AG09319 (cell line): ENCODE results near the gene AFF1.

Source experiments
- DNase-seq: peaks from one replicate; pipeline ENCODE4 v3.0.0-alpha.2; 2010; ENCODE audit warnings: low read depth; ENCODE audit errors: extremely low read depth
- CTCF ChIP-seq: IDR thresholded peaks from 2 replicates; pipeline ENCODE4 v1.5.1; 2011; ENCODE audit warnings: low read depth, mild to moderate bottlenecking, inconsistent platforms, low read length, moderate library complexity

Gene AFF1

GRCh38 chr4:86924811-86925210, 10.0 kb upstream of the AFF1 start:
- no peak for DNase-seq
- TF ChIP-seq CTCF: no peak

- no peak for DNase-seq
- TF ChIP-seq CTCF: no peak
These were observed 8.2 kb upstream of the AFF1 start for GRCh38 chr4:86926435-86927086.

- peak; percentile 89 for DNase-seq
- TF ChIP-seq CTCF: no peak
These were observed 6.9 kb upstream of the AFF1 start for GRCh38 chr4:86927843-86928395.

- TF ChIP-seq CTCF: no peak
- DNase-seq: no peak
These were observed 6.2 kb upstream of the AFF1 start for GRCh38 chr4:86928400-86929255.

GRCh38 chr4:86934147-86934770, 552 bp upstream of the AFF1 start:
- TF ChIP-seq CTCF: no peak
- DNase-seq: no peak

- TF ChIP-seq CTCF: no peak
- no peak for DNase-seq
These were observed 698 bp downstream of the AFF1 start for GRCh38 chr4:86935566-86935852.
